OCI-LY3 (cell line): ENCODE measurements around the gene AUTS2.

ENCODE experiments used
- EZH2phosphoT487 ChIP-seq: fragments of 200-600 bp; shearing (Covaris generic); IDR thresholded peaks from 2 replicates; pipeline ENCODE4 v1.6.1; 2018; ENCODE audit warnings: antibody characterized with exemption, mixed run types, low read depth
- TF ChIP-seq, protein P1 (sequence below): fragments of 200-600, 300-600 bp; sonication (generic); IDR thresholded peaks from 2 replicates; pipeline ENCODE4 v1.5.1; 2014; ENCODE audit warnings: antibody characterized with exemption, low read length, low read depth

DNA sequence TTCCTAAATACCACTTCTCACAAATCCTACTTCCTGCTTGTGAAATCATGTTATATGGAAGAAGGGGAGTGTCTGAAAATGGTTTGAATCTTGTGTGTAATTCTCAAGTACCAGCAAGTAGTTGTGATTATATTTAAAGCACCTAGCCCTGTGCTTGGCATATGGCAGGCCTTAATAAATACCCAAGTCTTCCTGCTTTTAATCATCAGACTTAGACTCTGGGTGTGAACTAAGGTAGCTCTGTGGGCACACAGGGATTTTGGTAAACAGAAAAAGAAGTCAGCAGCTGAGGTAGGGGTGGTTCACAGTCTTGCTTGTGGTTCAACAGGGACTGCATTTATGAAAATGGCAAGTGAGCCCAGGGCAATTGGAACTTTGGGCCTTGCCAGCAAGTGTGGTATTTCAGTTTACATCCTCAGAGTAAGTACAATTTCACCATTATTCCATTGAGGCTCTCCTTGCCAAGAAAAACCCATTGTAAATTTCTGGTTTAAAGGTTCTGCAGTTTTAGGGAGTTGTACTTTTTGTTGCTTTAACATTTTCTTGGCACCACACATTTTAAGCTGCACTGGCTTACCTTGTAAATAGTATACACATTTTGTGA is 215.5 kb downstream of the AUTS2 start:
- TF ChIP-seq, protein P1, sequence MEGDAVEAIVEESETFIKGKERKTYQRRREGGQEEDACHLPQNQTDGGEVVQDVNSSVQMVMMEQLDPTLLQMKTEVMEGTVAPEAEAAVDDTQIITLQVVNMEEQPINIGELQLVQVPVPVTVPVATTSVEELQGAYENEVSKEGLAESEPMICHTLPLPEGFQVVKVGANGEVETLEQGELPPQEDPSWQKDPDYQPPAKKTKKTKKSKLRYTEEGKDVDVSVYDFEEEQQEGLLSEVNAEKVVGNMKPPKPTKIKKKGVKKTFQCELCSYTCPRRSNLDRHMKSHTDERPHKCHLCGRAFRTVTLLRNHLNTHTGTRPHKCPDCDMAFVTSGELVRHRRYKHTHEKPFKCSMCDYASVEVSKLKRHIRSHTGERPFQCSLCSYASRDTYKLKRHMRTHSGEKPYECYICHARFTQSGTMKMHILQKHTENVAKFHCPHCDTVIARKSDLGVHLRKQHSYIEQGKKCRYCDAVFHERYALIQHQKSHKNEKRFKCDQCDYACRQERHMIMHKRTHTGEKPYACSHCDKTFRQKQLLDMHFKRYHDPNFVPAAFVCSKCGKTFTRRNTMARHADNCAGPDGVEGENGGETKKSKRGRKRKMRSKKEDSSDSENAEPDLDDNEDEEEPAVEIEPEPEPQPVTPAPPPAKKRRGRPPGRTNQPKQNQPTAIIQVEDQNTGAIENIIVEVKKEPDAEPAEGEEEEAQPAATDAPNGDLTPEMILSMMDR = no peak
- TF ChIP-seq EZH2phosphoT487 = no peak
